ENCODE measurements around the gene LIPC. TPM values are rescaled to one million over a fixed set of nuclear protein-coding genes. Genes with fewer than 3 reads are reported as not detected.

Gene LIPC
- total RNA-seq, 4 donors from 2014 or later, result 0.47 TPM; not detected in 3

GRCh38 chr15:58426501-58426900 lies 5.3 kb upstream of the LIPC start:
- ATAC-seq, result no peak
- DNase-seq, result no peak
- Histone ChIP-seq H3K4me3 (no peak overlapping the region), H3K9me3 (no peaks in the 10 kb centered on the region), H3K36me3 (no peaks in the 10 kb centered on the region), H3K27ac (no peak overlapping the region), H3K27me3 (no peaks in the 10 kb centered on the region), H3K4me1 (no peaks in the 10 kb centered on the region)
- in situ Hi-C loops (cut with MboI; ENCODE audit: low sequenced_read_pairs in 4 of 4), result no loop called here
- intact Hi-C loops (cut with DNase I; ENCODE audit: low total_unique reads), result no loop called here
- no peak for TF ChIP-seq POLR2A (IDR thresholded peaks at IDR 0.05)
- no peak for TF ChIP-seq CTCF (IDR thresholded peaks at IDR 0.05 in 4 of 5, conservative IDR thresholded peaks at IDR 0.05 in 1 of 5)

- DNase-seq (no peak), ATAC-seq (no peak)
- no peak overlapping the region for H3K4me3 ChIP-seq
- no peaks in the 10 kb centered on the region for H3K9me3 ChIP-seq
- H3K27ac ChIP-seq, result no peak overlapping the region
- intact Hi-C loops (cut with DNase I; ENCODE audit: low total_unique reads), result no loop called here
- in situ Hi-C loops (cut with MboI; ENCODE audit: low sequenced_read_pairs in 4 of 4), result no loop called here
- no peaks in the 10 kb centered on the region for H3K36me3 ChIP-seq
- peaks cover 8 to 11% of the 10 kb centered on the region in 2 donors for H3K4me1 ChIP-seq
- no peaks in the 10 kb centered on the region for H3K27me3 ChIP-seq
- TF ChIP-seq POLR2A (IDR thresholded peaks at IDR 0.05), result no peak
- no peak for TF ChIP-seq CTCF (IDR thresholded peaks at IDR 0.05 in 4 of 5, conservative IDR thresholded peaks at IDR 0.05 in 1 of 5)
Measured at GRCh38 chr15:58427987-58428386, 3.8 kb upstream of the LIPC start.

- no peaks in the 10 kb centered on the region for H3K36me3 ChIP-seq
- intact Hi-C loops (cut with DNase I; ENCODE audit: low total_unique reads), result no loop called here
- H3K4me1 ChIP-seq, result peaks cover 11% of the 10 kb centered on the region in 2 donors
- H3K4me3 ChIP-seq, result no peak overlapping the region
- TF ChIP-seq POLR2A (IDR thresholded peaks at IDR 0.05) (no peak), CTCF (IDR thresholded peaks at IDR 0.05 in 4 of 5, conservative IDR thresholded peaks at IDR 0.05 in 1 of 5) (no peak)
- no peak for ATAC-seq
- no peaks in the 10 kb centered on the region for H3K9me3 ChIP-seq
- in situ Hi-C loops (cut with MboI; ENCODE audit: low sequenced_read_pairs in 4 of 4), result no loop called here
- no peak overlapping the region for H3K27ac ChIP-seq
- no peaks in the 10 kb centered on the region for H3K27me3 ChIP-seq
- no peak for DNase-seq
Measured at GRCh38 chr15:58430224-58430787, 1.5 kb upstream of the LIPC start.

- DNase-seq, result no peak
- no peaks in the 10 kb centered on the region for H3K9me3 ChIP-seq
- no peak overlapping the region for H3K27ac ChIP-seq
- peaks cover 11% of the 10 kb centered on the region in 2 donors for H3K4me1 ChIP-seq
- no peaks in the 10 kb centered on the region for H3K27me3 ChIP-seq
- H3K4me3 ChIP-seq, result no peak overlapping the region
- in situ Hi-C loops (cut with MboI; ENCODE audit: low sequenced_read_pairs in 4 of 4) (no loop called here), intact Hi-C loops (cut with DNase I; ENCODE audit: low total_unique reads) (no loop called here)
- H3K36me3 ChIP-seq, result no peaks in the 10 kb centered on the region
- no peak for TF ChIP-seq CTCF (IDR thresholded peaks at IDR 0.05 in 4 of 5, conservative IDR thresholded peaks at IDR 0.05 in 1 of 5)
- TF ChIP-seq POLR2A (IDR thresholded peaks at IDR 0.05), result no peak
- ATAC-seq, result peak; percentile 57 to 72
Measured at GRCh38 chr15:58432401-58432800, 610 bp downstream of the LIPC start.
